Left renal pelvis (tissue), 4 donors: ENCODE measurements around the gene IL5. TPM values are rescaled to one million over a fixed set of nuclear protein-coding genes. Genes with fewer than 3 reads are reported as not detected.
"Not testable (repeated sequence)": the region's sequence is repeated elsewhere in the genome, so short reads cannot be mapped to it uniquely, and the experiment has no call there.

Source experiments
- DNase-seq, 4 donors: peaks; one replicate each; pipeline ENCODE4 v3.0.0-alpha.2; 2013; ENCODE audit warnings: low read depth in 4 of 4, low spot score in 3 of 4
- polyA plus RNA-seq, 4 donors: library from polyadenylated mRNA; unstranded; fragments of 120-200 nt; gene quantifications; one replicate each; pipeline ENCODE4 v1.2.1, GENCODE V29; 2013; ENCODE audit not compliant: insufficient read length in 4 of 4

Gene IL5
- polyA plus RNA-seq, 4 donors = 0.31 TPM; not detected in 3

DNA sequence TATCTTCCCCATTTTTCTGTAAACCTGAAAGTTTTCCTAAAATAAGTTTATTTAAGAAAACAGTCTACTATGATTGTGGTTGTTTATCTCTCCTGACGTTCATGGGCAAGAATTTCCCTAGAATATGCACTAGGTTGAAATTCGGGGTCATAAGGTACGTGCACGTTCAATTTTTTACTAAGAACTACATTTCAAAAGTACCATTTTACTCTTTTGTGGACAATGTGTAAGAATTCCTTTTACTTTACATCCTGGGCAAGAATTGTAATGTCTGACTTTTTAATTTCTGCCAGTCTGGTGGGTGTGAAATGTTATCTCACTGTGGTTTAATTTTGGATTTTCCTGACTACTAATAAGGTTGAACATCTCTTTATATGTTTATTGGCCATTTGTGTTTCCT, 12.4 kb downstream of the IL5 start:
- DNase-seq = no peak

DNA sequence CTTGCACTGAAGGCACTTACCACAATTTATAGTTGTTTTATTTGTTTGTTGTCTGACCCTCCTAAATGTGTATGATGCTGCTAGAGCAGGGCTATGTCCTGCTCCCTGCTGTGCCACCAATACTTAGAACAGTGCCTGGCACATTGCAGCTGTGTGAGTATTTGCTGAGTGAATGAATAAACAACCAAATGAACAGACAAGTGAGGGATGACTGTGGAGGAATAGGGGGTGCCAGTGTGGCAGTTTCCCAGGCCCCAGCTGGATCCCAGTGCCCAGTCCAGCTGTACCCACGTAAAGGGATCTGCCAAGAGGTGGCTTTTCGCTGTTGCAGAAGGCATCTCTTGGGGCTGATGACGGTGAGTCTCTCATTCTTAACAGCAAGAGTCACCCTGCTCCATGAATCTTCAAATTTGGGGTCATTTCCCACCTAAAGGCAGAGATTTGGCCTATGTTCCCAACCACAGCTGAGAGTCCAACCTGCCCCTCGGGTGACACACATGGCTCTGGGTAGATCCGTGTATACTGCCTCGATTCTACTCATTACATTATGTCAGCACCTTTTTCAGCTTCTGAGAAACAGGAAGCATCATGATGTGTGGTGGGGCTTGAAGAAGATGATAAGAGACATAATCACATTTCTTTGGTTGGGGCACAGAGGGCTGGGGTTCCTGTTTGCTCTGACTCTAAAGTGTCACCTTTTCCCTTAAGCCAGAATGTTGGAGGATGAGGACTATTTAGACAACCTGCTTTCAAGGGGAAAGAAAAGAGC, 14.3 kb downstream of the IL5 start:
- DNase-seq = no peak

GRCh38 chr5:132528021-132528420, 15.3 kb downstream of the IL5 start:
- DNase-seq = no peak

DNA sequence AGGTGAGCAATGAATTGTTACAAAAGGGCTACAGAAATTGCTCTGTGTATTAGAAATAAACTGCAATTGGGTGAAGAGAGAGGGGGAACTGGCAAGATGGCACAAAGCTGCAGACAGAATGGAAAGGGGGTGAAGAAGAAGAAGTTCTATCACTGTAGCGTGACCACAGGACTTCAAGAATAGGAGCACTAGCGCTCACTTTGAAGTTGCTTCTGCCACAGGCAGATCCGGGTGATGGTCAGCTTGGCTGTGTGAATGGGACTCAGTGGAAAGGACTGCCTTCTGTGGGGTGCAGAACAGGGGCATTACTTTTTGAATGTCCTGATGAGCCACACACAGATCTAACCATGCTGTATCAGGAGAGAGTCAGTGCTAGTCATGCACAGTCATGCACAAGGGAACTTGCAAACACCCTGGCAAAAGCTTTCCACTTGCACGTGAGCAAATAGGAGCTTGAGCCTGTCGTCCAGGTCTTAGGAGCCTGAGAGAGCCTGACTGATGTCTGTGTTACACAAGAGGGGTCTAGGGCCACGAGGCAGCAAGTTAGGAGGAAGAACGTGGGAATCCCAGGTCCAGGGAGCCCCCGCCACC, 16.3 kb downstream of the IL5 start:
- no peak for DNase-seq

DNA sequence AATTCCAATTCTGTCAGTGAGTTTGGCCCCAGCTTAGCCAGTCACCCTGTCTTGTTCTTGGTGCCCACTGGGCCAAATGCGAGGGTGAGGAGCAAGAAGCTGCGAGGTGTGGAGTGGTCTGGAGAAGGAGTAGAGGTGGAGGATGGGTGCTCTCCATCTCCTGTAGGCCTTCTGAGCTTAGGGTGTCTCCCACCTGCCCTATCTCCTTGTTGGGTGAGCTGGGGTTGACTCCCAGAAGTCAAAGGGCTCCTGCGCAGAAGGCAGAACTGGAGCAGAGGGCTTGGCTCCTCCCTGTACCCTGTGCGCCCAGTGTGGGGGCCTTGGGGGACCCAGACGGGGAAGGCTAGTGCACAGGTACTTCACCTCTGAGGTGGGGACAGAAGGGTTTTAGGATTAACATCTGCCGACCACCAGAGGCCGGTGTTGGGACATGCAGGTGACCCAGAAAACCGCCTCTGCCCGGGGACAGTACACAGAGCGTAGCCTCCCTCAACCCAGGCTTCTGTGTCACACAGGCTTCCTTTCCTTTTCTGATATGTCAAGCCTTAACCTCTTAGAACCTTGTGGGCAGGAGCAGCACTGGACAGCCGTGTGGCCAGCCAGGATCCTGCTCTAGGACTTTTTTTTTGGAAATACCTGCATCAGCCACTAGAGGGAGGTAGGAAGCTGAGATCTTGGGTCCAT, 16.9 kb downstream of the IL5 start:
- peak; percentile 41 to 56 (median 50) for DNase-seq

DNA sequence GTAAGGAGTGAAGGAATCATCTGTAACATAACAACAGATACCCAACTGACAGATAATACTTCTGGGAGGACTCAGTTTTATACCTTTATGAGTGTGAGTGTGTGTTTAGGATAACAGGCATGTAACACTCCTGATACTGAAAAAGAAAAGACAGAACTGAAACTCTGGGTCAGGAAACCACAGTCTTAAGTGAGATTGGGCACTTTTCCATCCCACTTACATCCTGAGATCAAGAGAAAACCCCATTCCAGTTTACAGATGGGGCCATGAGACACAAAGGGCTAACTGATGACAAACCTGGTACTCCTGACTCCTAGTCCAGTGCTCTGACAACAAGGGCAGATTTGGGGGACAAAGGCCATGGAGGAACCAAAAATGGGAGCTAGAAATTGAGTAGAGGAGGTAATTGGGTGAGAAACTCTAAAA, 18.0 kb downstream of the IL5 start:
- no peak for DNase-seq

DNA sequence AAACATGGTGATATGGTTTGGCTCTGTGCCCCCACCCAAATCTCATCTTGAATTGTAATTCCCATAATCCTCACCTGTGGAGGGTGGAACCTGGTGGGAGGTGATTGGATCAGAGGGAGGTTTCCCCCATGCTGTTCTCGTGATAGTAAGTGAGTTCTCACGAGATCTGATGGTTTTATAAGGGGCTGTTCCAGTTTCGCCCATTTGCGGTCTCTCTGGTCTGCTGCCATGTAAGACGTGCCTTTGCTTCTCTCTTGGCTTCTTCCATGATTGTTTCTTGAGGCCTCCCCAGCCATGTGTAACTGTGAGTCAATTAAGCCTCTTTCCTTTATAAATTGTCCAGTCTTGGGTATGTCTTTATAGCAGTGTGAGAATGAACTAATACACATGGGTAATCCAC, 18.4 kb downstream of the IL5 start:
- DNase-seq = not testable (repeated sequence)

GRCh38 chr5:132522067-132522466, 21.3 kb downstream of the IL5 start:
- not testable (repeated sequence) for DNase-seq

DNA sequence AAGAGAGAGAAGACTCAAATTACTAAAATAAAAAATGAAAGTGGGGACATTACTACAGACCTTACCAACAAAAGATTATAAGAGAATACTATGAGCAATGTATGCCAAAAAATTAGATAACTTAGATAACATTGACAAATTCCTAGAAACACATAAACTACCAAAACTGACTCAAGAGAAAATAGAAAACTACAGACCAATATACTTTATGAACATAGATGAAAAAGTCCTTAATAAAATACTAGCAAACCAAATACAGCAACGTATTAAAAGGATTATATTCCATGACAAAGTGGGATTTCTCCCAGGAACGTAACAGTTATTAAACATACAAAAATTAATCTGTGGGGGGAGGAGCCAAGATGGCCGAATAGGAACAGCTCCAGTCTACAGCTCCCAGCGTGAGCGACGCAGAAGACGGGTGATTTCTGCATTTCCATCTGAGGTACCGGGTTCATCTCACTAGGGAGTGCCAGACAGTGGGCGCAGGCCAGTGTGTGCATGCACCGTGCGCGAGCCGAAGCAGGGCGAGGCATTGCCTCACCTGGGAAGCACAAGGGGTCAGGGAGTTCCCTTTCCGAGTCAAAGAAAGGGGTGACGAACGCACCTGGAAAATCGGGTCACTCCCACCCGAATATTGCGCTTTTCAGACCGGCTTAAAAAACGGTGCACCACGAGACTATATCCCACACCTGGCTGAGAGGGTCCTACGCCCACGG, 29.5 kb downstream of the IL5 start:
- not testable (repeated sequence) for DNase-seq

GRCh38 chr5:132510076-132510475, 33.2 kb downstream of the IL5 start:
- DNase-seq = no peak

GRCh38 chr5:132506094-132506692, 37.1 kb downstream of the IL5 start:
- no peak for DNase-seq

DNA sequence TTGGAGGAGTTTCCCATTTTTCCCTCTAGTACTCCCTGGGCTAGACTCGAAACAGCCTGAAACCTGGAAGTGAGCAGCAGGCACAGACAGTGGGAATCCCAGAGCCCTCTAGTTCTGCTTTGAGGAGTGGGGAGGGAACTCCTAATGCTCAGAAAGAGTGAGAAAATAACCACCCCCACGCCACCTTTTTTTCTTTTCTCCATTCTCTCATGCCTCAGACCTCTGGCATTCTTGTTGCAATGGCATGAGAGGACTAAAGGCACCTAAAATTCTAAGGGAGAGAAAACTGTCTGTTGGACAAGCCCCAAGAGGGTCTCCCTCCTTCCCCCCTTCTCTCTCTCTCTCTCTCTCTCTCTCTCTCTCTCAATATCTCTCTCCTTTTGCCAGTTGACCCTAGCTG, 37.7 kb downstream of the IL5 start:
- DNase-seq = no peak

GRCh38 chr5:132504746-132505145, 38.6 kb downstream of the IL5 start:
- no peak for DNase-seq

DNA sequence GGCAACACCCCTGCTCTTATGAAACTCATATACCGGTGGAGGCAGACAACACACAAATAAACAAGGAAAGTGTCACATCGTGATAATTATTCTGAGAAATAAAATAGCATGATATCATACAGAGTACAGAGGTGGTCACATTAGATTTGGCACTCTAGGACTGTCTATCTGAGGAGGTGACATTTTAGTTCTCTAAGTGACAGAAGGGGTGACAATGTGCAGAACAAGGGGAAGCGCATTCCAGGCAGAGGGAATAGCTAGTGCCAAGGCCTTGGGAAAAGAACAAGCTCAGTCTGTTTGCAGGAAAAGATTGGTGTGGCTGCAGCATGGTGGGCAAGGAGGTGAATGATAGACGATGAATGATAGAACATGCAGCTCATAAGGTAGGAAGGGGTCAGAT, 40.1 kb downstream of the IL5 start:
- no peak for DNase-seq

- DNase-seq = no peak
These were observed 41.1 kb downstream of the IL5 start for GRCh38 chr5:132501961-132502931.

- no peak for DNase-seq
These were observed 41.7 kb downstream of the IL5 start for GRCh38 chr5:132501629-132501956.

GRCh38 chr5:132500931-132501628, 42.2 kb downstream of the IL5 start:
- DNase-seq = peak in 1 of 4 donors; percentile 57

GRCh38 chr5:132500244-132500930, 42.9 kb downstream of the IL5 start:
- no peak for DNase-seq
